Lung (tissue), 12 donors: ENCODE data around the gene PRKCQ. TPM values are rescaled to one million over a fixed set of nuclear protein-coding genes. Genes with fewer than 3 reads are reported as not detected.

Source experiments
- ATAC-seq: fragments of 200-7000 bp; cut with Tn5 transposase; one replicate; pipeline ENCODE4 v1.9.1; 2020; ENCODE audit warnings: moderate number of reproducible peaks; ENCODE audit not compliant: insufficient read depth, low FRiP score
- DNase-seq, 3 donors: peaks; one replicate each; pipeline ENCODE4 v3.0.0-alpha.2; 2013 to 2017
- H3K27ac ChIP-seq, 2 donors: one replicate each; pipeline ENCODE4 v1.5.1; 2013; ENCODE audit warnings: mild to moderate bottlenecking in 2 of 2, moderate library complexity in 2 of 2, control low read depth in 1 of 2, inconsistent platforms in 1 of 2, low read depth in 1 of 2, low read length in 1 of 2
- H3K27me3 ChIP-seq, 3 donors: one replicate each; pipeline ENCODE4 v1.5.1; 2013; ENCODE audit warnings: low read length in 2 of 3; ENCODE audit not compliant: control insufficient read depth in 3 of 3, insufficient read depth in 3 of 3
- H3K36me3 ChIP-seq, 4 donors: one replicate each; pipeline ENCODE4 v1.5.1; 2013; ENCODE audit warnings: low read length in 4 of 4, mild to moderate bottlenecking in 1 of 4, moderate library complexity in 1 of 4; ENCODE audit not compliant: control insufficient read depth in 4 of 4, insufficient read depth in 4 of 4
- H3K4me1 ChIP-seq, 5 donors: one replicate each; pipeline ENCODE4 v1.5.1; 2013; ENCODE audit warnings: low read length in 5 of 5, mild to moderate bottlenecking in 2 of 5, moderate library complexity in 1 of 5; ENCODE audit not compliant: control insufficient read depth in 5 of 5, insufficient read depth in 5 of 5
- H3K4me3 ChIP-seq: one replicate; pipeline ENCODE4 v1.5.1; 2013; ENCODE audit warnings: mild to moderate bottlenecking, control low read depth, moderate library complexity
- H3K9ac ChIP-seq, 2 donors: one replicate each; pipeline ENCODE4 v1.5.1; 2013; ENCODE audit warnings: low read length in 2 of 2, control low read depth in 1 of 2; ENCODE audit not compliant: insufficient read depth in 1 of 2
- H3K9me3 ChIP-seq, 4 donors: one replicate each; pipeline ENCODE4 v1.5.1; 2013; ENCODE audit warnings: low read length in 3 of 4, mild to moderate bottlenecking in 1 of 4, moderate library complexity in 1 of 4; ENCODE audit not compliant: control insufficient read depth in 4 of 4, insufficient read depth in 3 of 4
- WGBS, 2 donors: extraction: QIAGEN DNeasy Blood & Tissue Kit; methylation state at CpG; one replicate each; pipeline ENCODE4 v1.1.7; 2013; 5-methylcytosine and 5-hydroxymethylcytosine counted together
- polyA plus RNA-seq, 2 donors: library from polyadenylated mRNA; stranded (reverse); fragments of 200-250 nt; gene quantifications; one replicate each; pipeline ENCODE4 v1.2.1, GENCODE V29; 2013
- total RNA-seq, 2 donors: library from RNA; depleted of rRNA in 1 of 2; stranded (reverse); fragments of >200 nt in 1 of 2; gene quantifications; one replicate each; pipeline ENCODE4 v1.2.1, GENCODE V29; 2014 to 2021
- TF ChIP-seq, protein P1 (sequence below): IDR thresholded peaks from 2 replicates; pipeline ENCODE4 v1.5.1; 2012; ENCODE audit warnings: mild to moderate bottlenecking; ENCODE audit errors: control extremely low read depth, extremely low read depth
- donor health status: control.
- donor health status: control.
- donor health status: Bipolar disorder and iron deficiency.
- donor health status: healthy.
- donor health status: DM: yes; HTN: yes; CAD: no.

The PRKCQ gene
- total and polyA plus RNA-seq, 4 donors: 2.8 to 9.1 (median 7.2) TPM

DNA sequence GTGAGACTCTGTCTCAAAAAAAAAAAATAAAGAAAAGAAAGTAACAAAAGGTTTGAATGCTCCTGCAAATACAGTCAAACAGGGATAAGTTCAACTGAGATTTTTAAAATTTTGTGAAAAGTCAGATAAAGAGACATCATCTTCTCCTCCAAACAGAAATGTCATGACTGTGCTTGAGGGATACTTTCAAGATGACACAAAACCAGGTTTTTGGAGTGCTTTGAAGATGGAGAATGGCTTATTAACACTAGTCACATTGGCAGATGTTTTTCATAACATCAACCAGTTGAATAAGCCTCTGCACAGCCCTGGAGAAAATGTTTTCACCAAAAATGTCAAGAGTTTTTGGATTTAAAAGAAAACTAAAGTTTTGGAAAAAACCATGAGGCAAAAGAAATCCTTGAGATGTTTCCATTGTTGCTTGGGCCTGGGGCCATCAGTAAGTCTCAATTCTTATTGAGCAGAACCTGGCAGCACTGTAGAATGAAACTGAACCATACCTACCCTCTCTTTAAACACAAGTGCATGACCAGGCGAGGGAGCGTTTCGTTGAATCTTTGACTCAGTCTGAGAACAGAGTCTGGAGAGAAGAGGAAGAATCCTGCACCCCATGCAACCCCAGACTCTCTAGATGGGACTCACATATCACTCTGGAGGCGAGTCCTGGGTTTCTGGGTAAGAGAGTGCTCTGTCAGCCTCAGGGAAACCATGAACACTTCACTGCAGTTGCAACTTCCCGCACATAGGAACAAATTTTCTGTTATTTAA is 37.4 kb upstream of the PRKCQ start:
- Histone ChIP-seq H3K36me3 (no peaks in the 10 kb centered on the region), H3K4me1 (no peaks in the 10 kb centered on the region), H3K9ac (no peak overlapping the region), H3K9me3 (no peaks in the 10 kb centered on the region), H3K27ac (no peak overlapping the region), H3K27me3 (no peaks in the 10 kb centered on the region), H3K4me3 (no peak overlapping the region)
- ATAC-seq (no peak), DNase-seq (no peak)
- 90 to 93% methylated on average over 5 of the region's 5 CpGs for WGBS, 2 donors
- TF ChIP-seq, protein P1, sequence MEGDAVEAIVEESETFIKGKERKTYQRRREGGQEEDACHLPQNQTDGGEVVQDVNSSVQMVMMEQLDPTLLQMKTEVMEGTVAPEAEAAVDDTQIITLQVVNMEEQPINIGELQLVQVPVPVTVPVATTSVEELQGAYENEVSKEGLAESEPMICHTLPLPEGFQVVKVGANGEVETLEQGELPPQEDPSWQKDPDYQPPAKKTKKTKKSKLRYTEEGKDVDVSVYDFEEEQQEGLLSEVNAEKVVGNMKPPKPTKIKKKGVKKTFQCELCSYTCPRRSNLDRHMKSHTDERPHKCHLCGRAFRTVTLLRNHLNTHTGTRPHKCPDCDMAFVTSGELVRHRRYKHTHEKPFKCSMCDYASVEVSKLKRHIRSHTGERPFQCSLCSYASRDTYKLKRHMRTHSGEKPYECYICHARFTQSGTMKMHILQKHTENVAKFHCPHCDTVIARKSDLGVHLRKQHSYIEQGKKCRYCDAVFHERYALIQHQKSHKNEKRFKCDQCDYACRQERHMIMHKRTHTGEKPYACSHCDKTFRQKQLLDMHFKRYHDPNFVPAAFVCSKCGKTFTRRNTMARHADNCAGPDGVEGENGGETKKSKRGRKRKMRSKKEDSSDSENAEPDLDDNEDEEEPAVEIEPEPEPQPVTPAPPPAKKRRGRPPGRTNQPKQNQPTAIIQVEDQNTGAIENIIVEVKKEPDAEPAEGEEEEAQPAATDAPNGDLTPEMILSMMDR: no peak

DNA sequence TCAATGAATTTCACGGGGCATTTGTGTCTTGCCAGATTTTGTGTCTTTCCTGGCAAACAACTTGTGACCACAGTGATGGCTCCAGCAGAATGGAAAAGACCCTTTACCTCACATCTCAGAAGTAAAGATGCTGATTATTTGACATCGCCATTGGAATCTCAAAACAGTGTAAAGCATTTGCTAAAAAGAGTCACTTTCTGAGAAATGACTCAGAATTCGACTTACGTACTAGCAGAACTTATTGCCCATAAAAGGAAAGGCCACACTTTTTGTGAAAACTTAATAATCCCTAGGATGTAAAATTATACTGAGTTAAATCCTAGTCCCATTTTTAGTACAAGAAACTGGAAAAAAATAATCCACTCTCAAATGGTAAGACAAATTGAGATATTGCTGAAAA is 35.9 kb upstream of the PRKCQ start:
- Histone ChIP-seq H3K4me3 (no peak overlapping the region), H3K9me3 (no peaks in the 10 kb centered on the region), H3K27me3 (no peaks in the 10 kb centered on the region), H3K27ac (no peak overlapping the region), H3K36me3 (no peaks in the 10 kb centered on the region), H3K9ac (no peak overlapping the region), H3K4me1 (no peaks in the 10 kb centered on the region)
- DNase-seq: no peak
- ATAC-seq: no peak
- 82 to 93% methylated on average over 4 of the region's 4 CpGs for WGBS, 2 donors
- TF ChIP-seq, protein P1: no peak

DNA sequence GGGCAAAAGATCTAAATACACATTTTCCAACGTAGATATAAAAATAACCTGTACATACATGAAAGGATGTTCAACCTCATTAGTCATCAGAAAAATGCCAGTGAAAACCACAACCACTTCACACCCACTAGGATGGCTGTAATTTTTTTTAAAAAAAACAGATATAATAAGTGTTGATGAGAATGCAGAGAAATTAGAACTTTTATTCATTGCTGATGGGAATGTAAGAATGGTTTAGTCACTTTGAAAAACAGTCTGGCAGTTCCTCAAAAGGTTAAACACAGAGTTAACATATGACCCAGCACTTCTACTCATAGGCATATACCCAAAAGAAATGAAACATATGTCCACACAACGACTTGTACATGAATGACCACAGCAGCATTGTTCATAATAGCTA is 32.3 kb upstream of the PRKCQ start:
- TF ChIP-seq, protein P1: no peak
- H3K9me3 ChIP-seq: no peaks in the 10 kb centered on the region
- H3K4me3 ChIP-seq: no peak overlapping the region
- H3K27ac ChIP-seq: no peak overlapping the region
- DNase-seq (no peak), ATAC-seq (no peak)
- no peaks in the 10 kb centered on the region for H3K36me3 ChIP-seq
- H3K9ac ChIP-seq: no peak overlapping the region
- no peaks in the 10 kb centered on the region for H3K27me3 ChIP-seq
- 42 to 55% methylated on average over 2 of the region's 2 CpGs for WGBS, 2 donors
- peaks cover 0 to 11% (median 0%) of the 10 kb centered on the region in 5 donors for H3K4me1 ChIP-seq

DNA sequence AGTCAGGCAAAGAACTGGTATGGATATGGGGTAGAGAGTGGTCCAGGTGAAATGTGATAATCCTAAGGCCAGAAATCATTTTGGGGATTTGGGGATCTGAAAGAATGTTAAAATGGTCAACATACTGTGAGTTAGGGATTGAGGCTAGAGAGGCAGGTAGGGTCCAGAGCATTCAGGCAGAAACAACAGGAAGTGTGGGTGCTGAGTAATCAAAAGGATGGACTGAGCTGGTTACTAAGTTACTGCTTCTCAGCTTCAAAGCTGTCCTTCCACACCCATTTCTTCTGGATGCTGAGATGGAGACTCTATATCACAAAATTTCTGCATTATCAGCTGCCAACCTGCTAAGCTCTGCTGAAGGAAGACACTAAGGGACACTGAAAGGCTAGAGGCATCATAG is 30.6 kb upstream of the PRKCQ start:
- no peak for DNase-seq
- no peak for ATAC-seq
- TF ChIP-seq, protein P1: no peak
- H3K9me3 ChIP-seq: peaks cover 0 to 1% (median 0%) of the 10 kb centered on the region in 4 donors
- no peak overlapping the region for H3K9ac ChIP-seq
- H3K27ac ChIP-seq: no peak overlapping the region
- H3K4me1 ChIP-seq: peaks cover 0 to 12% (median 0%) of the 10 kb centered on the region in 5 donors
- no peak overlapping the region for H3K4me3 ChIP-seq
- no peaks in the 10 kb centered on the region for H3K27me3 ChIP-seq
- H3K36me3 ChIP-seq: no peaks in the 10 kb centered on the region
